ENCODE measurements around the gene BRINP1.

GRCh38 chr9:119283078-119283794 lies 86.0 kb downstream of the BRINP1 start:
- TF ChIP-seq, protein P1, sequence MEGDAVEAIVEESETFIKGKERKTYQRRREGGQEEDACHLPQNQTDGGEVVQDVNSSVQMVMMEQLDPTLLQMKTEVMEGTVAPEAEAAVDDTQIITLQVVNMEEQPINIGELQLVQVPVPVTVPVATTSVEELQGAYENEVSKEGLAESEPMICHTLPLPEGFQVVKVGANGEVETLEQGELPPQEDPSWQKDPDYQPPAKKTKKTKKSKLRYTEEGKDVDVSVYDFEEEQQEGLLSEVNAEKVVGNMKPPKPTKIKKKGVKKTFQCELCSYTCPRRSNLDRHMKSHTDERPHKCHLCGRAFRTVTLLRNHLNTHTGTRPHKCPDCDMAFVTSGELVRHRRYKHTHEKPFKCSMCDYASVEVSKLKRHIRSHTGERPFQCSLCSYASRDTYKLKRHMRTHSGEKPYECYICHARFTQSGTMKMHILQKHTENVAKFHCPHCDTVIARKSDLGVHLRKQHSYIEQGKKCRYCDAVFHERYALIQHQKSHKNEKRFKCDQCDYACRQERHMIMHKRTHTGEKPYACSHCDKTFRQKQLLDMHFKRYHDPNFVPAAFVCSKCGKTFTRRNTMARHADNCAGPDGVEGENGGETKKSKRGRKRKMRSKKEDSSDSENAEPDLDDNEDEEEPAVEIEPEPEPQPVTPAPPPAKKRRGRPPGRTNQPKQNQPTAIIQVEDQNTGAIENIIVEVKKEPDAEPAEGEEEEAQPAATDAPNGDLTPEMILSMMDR (IDR thresholded peaks at IDR 0.05; ENCODE audit: poor library complexity) = no peak
- TF ChIP-seq EZH2 (IDR thresholded peaks at IDR 0.05; ENCODE audit: borderline replicate concordance) = no peak
